Muscle of leg (tissue), 11 donors: ENCODE results near the gene TMEM259. TPM values are rescaled to one million over a fixed set of nuclear protein-coding genes. Genes with fewer than 3 reads are reported as not detected.

Experiments
- DNase-seq: peaks from one replicate; pipeline ENCODE4 v3.0.0; 2013
- H3K27ac ChIP-seq: one replicate; pipeline ENCODE4 v1.5.1; 2013; ENCODE audit warnings: mild to moderate bottlenecking, low read length, control low read depth
- H3K27me3 ChIP-seq: one replicate; pipeline ENCODE4 v1.6.1; 2013; ENCODE audit warnings: low read length; ENCODE audit not compliant: control insufficient read depth, insufficient read depth
- H3K36me3 ChIP-seq: one replicate; pipeline ENCODE4 v1.6.1; 2013; ENCODE audit warnings: low read length; ENCODE audit not compliant: control insufficient read depth, insufficient read depth
- H3K4me1 ChIP-seq: one replicate; pipeline ENCODE4 v1.6.1; 2013; ENCODE audit warnings: low read length; ENCODE audit not compliant: control insufficient read depth, insufficient read depth
- H3K4me3 ChIP-seq: one replicate; pipeline ENCODE4 v1.5.1; 2013; ENCODE audit warnings: low read length, control low read depth
- H3K9me3 ChIP-seq: replicated peaks from 2 replicates; pipeline ENCODE4 v1.6.1; 2013; ENCODE audit warnings: low read depth, low read length; ENCODE audit not compliant: control insufficient read depth
- WGBS: methylation state at CpG from one replicate; pipeline ENCODE4 v1.1.5; 2013; ENCODE audit warnings: missing lambda C conversion rate; ENCODE audit not compliant: insufficient coverage; 5-methylcytosine and 5-hydroxymethylcytosine counted together
- polyA plus RNA-seq, 8 donors: library from polyadenylated mRNA; unstranded; fragments of 120-200 nt; gene quantifications; one replicate each; pipeline versions ENCODE4 v1.2.1 to v1.2.3, GENCODE V29; 2013; ENCODE audit warnings: inconsistent platforms in 1 of 8, low replicate concordance in 1 of 8; ENCODE audit not compliant: insufficient read length in 8 of 8, insufficient read depth in 1 of 8
- total RNA-seq: library from RNA; stranded (reverse); fragments of 120-200 nt; gene quantifications from one replicate; pipeline ENCODE4 v1.2.4, GENCODE V29; 2013

Gene TMEM259
- total and polyA plus RNA-seq, 9 donors: 60.5 to 115 (median 83.1) TPM

- H3K9me3 ChIP-seq: no peaks in the 10 kb centered on the region
- no peak overlapping the region for H3K4me3 ChIP-seq
- no peak for DNase-seq
- no peaks in the 10 kb centered on the region for H3K27me3 ChIP-seq
- WGBS: 84% methylated on average over 12 of the region's 20 CpGs
- H3K27ac ChIP-seq: no peak overlapping the region
- H3K36me3 ChIP-seq: peaks cover 15% of the 10 kb centered on the region
- H3K4me1 ChIP-seq: peaks cover 6% of the 10 kb centered on the region
Measured at GRCh38 chr19:1047696-1048147, 26.8 kb upstream of the TMEM259 start.

DNA sequence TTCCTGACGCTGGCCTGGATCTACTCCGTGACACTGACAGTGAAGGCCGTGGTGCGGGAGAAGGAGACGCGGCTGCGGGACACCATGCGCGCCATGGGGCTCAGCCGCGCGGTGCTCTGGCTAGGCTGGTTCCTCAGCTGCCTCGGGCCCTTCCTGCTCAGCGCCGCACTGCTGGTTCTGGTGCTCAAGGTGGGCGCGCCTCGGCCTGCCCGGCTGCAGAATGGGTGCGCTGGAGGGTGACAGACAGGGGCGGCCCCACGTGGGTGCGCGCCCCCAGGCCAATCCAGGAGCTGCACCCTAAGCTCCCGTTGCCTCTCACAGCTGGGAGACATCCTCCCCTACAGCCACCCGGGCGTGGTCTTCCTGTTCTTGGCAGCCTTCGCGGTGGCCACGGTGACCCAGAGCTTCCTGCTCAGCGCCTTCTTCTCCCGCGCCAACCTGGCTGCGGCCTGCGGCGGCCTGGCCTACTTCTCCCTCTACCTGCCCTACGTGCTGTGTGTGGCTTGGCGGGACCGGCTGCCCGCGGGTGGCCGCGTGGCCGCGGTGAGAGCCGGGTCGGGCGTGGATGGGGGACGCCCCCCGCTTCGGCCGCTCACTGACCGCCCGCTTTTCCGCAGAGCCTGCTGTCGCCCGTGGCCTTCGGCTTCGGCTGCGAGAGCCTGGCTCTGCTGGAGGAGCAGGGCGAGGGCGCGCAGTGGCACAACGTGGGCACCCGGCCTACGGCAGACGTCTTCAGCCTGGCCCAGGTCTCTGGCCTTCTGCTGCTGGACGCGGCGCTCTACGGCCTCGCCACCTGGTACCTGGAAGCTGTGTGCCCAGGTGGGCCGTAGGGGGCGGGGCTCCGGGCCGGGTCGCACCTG lies 26.1 kb upstream of the TMEM259 start:
- Histone ChIP-seq H3K9me3 (no peaks in the 10 kb centered on the region), H3K27ac (no peak overlapping the region), H3K4me3 (no peak overlapping the region), H3K27me3 (no peaks in the 10 kb centered on the region), H3K36me3 (peaks cover 15% of the 10 kb centered on the region), H3K4me1 (peaks cover 13% of the 10 kb centered on the region)
- WGBS: 92% methylated on average over 61 of the region's 77 CpGs
- DNase-seq: no peak

- H3K27ac ChIP-seq: no peak overlapping the region
- 82% methylated on average over 27 of the region's 33 CpGs for WGBS
- H3K4me1 ChIP-seq: peaks cover 22% of the 10 kb centered on the region
- DNase-seq: no peak
- H3K4me3 ChIP-seq: no peak overlapping the region
- peaks cover 2% of the 10 kb centered on the region for H3K27me3 ChIP-seq
- peaks cover 9% of the 10 kb centered on the region for H3K36me3 ChIP-seq
- H3K9me3 ChIP-seq: no peaks in the 10 kb centered on the region
Measured at GRCh38 chr19:1046117-1046626, 25.2 kb upstream of the TMEM259 start.

DNA sequence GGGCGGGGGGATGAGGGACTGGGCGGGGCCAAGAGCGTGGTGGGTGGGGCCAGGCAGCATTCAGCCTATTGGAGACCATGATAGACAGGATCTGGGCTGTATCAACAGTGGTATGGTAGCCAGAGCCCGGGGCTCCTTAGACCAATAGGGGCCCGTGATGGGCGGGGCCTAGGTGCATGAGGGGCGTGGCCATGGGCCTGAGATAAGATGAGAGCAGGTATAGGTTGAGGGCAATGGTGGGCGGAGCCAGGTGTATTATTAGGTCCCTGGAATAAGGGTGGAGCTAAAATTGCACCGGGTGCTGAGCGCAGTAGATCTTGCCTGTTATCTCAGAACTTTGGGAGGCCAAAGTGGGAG lies 24.3 kb upstream of the TMEM259 start:
- Histone ChIP-seq H3K4me3 (no peak overlapping the region), H3K27me3 (peaks cover 2% of the 10 kb centered on the region), H3K27ac (no peak overlapping the region), H3K36me3 (peaks cover 8% of the 10 kb centered on the region), H3K4me1 (peaks cover 30% of the 10 kb centered on the region), H3K9me3 (no peaks in the 10 kb centered on the region)
- WGBS: 78% methylated on average over 8 of the region's 10 CpGs
- DNase-seq: no peak

GRCh38 chr19:1042689-1043511 lies 22.0 kb upstream of the TMEM259 start:
- Histone ChIP-seq H3K36me3 (peaks cover 13% of the 10 kb centered on the region), H3K27me3 (peaks cover 2% of the 10 kb centered on the region), H3K4me3 (no peak overlapping the region), H3K4me1 (peaks cover 44% of the 10 kb centered on the region), H3K27ac (no peak overlapping the region), H3K9me3 (no peaks in the 10 kb centered on the region)
- WGBS: 51% methylated on average over 15 of the region's 23 CpGs
- no peak for DNase-seq

DNA sequence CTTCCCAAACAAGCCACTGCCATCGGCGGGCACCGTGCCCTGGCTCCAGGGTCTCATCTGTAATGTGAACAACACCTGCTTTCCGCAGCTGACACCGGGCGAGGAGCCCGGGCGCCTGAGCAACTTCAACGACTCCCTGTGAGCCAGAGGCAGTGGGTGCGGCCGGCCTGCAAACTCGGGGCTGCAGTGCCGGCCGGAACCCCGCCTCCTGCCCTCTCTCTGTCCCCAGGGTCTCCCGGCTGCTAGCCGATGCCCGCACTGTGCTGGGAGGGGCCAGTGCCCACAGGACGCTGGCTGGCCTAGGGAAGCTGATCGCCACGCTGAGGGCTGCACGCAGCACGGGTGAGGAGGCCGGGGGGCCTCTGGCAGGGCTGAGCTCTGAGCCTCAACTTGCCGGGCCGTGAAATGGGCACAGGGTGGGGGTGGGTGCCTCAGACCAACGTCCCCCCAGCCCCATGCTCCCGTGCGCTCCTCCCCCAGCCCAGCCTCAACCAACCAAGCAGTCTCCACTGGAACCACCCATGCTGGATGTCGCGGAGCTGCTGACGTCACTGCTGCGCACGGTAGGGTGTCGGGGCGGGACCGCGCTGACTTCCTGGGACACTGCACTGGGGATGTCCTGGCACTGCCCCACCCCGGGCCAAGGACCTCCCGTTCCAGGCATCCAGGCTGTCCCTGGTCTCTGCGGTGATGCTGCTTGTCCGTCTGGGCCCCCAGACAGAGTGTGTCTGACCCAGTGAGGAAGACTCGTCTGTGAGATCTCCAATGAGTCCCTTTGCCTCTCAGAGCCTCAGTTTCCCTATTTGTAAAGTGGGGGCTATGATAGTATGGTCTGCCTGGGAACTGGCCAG lies 21.1 kb upstream of the TMEM259 start:
- Histone ChIP-seq H3K9me3 (no peaks in the 10 kb centered on the region), H3K4me3 (no peak overlapping the region), H3K4me1 (peaks cover 48% of the 10 kb centered on the region), H3K36me3 (peaks cover 20% of the 10 kb centered on the region), H3K27ac (peak overlapping the region; percentile 86), H3K27me3 (peaks cover 2% of the 10 kb centered on the region)
- WGBS: 44% methylated on average over 42 of the region's 43 CpGs
- DNase-seq: peak; percentile 89

DNA sequence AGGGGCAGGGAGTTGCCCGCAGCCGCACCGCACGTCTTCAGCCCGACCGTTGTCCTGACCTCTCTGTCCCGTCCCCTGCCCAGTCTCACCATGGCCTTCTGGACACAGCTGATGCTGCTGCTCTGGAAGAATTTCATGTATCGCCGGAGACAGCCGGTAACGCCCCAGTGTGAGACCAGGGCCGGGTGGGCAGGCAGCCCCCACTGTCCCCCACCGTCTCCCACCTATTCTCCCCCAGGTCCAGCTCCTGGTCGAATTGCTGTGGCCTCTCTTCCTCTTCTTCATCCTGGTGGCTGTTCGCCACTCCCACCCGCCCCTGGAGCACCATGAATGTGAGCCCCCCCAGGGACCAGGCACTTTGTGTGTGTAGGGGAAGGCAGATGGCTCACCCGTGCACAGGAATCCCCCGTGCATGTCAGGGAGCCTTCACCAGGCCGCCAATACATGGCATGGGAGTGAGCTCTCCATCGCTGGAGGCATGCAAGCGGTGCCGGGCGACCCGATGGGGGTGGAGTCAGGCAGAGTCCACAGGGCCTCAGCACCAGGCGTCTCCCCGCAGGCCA lies 20.4 kb upstream of the TMEM259 start:
- Histone ChIP-seq H3K27ac (peak overlapping the region; percentile 86), H3K9me3 (no peaks in the 10 kb centered on the region), H3K27me3 (peaks cover 2% of the 10 kb centered on the region), H3K36me3 (peaks cover 22% of the 10 kb centered on the region), H3K4me1 (peaks cover 48% of the 10 kb centered on the region), H3K4me3 (peak overlapping the region; percentile 38)
- 28% methylated on average over 19 of the region's 26 CpGs for WGBS
- no peak for DNase-seq

DNA sequence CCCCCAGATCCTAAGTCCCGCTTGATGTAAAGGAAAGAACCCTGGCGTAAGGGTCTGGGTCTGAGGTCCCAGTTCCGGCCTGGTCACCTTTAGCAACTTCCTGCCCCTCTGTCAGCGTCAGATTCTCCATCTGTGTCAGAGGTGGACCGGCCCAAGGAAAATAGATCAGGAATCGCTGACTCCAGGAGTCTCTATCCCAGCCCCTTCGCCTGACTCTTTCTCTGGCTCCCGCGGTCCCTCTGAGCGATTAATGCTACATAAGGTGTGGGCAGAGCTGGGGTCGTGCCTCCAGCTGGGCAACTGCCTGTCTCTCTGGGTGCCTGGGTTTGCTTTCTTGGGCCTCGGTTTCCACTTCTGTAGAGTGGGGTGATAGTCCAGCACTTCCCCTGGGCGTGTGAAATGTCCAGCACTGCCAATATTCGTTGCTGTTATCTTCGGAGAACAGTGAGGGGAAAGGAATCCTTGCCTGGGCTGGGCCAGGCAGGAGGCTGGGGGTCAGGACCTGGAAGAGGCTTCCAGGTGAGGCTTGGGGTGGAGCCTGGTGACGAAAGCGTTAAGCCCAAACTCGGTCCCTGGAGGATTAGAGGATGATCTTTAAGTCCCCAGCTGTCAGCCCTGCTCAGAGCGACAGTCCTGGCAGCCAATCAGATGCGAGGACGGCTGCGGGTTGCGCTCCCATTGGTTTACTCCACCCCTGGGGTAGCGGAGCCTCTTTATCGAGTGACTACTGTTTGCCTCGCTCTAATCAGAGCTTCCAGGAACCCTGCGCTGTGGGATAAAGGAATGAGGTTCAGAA lies 19.8 kb upstream of the TMEM259 start:
- peak; percentile 95 for DNase-seq
- H3K9me3 ChIP-seq: no peaks in the 10 kb centered on the region
- H3K27me3 ChIP-seq: peaks cover 2% of the 10 kb centered on the region
- H3K4me1 ChIP-seq: peaks cover 48% of the 10 kb centered on the region
- peak overlapping the region; percentile 86 for H3K27ac ChIP-seq
- peaks cover 28% of the 10 kb centered on the region for H3K36me3 ChIP-seq
- H3K4me3 ChIP-seq: peak overlapping the region; percentile 57
- 2% methylated on average over 23 of the region's 27 CpGs for WGBS
